Activated naive CD4-positive, alpha-beta T cell treated with anti-CD3 and anti-CD28 coated beads, Interleukin-2, amount 10 ng/mL, durations not matched to agents 7 days and 5 days (primary cell): ENCODE results near the gene BIRC3.
A peak's percentile ranks its signal among the peaks of the same experiment; 100 is the strongest.
"Not testable (repeated sequence)": the region's sequence is repeated elsewhere in the genome, so short reads cannot be mapped to it uniquely, and the experiment has no call there.

Source experiments
- CTCF ChIA-PET: fragments of 350-600 bp; sonication (Branson Sonifier 250); formaldehyde crosslinking; loops from one replicate; lab custom pipeline; 2021; ENCODE audit warnings: antibody characterized with exemption; lab: Charles Lee
- DNase-seq: peaks from one replicate; pipeline ENCODE4 v3.0.0-alpha.2; 2020
- H3K27ac Mint-ChIP-seq: one replicate; pipeline ENCODE4 v1.8.0; 2021; ENCODE audit warnings: mild to moderate bottlenecking, moderate library complexity, mixed read lengths
- H3K27me3 Mint-ChIP-seq: one replicate; pipeline ENCODE4 v1.8.0; 2021; ENCODE audit warnings: mild to moderate bottlenecking, mixed read lengths
- H3K36me3 Mint-ChIP-seq: one replicate; pipeline ENCODE4 v1.8.0; 2021; ENCODE audit warnings: mixed read lengths
- H3K4me1 Mint-ChIP-seq: one replicate; pipeline ENCODE4 v1.8.0; 2021; ENCODE audit warnings: mixed read lengths
- H3K4me3 Mint-ChIP-seq: one replicate; pipeline ENCODE4 v1.8.0; 2021; ENCODE audit warnings: mild to moderate bottlenecking, moderate library complexity, mixed read lengths
- H3K9me3 Mint-ChIP-seq: one replicate; pipeline ENCODE4 v1.8.0; 2021; ENCODE audit warnings: mixed read lengths

The BIRC3 gene

DNA sequence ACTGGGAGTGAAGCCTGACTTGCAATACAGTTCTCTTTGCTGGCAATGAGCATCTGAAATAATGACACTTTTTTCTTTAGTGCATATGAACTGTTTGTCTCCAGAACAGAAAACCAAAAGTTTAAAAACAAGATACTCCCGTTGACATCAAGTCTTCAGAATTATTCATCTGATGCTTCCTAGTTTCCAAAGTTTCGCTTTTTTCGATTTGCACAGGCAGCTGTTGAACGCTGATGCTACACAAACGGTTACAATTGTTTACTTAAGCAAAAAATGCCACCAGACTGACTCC is 29.1 kb downstream of the BIRC3 start:
- Mint-ChIP-seq H3K4me1 (peaks cover 43% of the 10 kb centered on the region), H3K4me3 (peak overlapping the region; percentile 98), H3K27me3 (no peaks in the 10 kb centered on the region), H3K36me3 (peaks cover 24% of the 10 kb centered on the region), H3K9me3 (no peaks in the 10 kb centered on the region), H3K27ac (peak overlapping the region; percentile 96)
- CTCF ChIA-PET: interaction anchor here (6.6 to 8.0 kb wide), 2 partner anchors 56 to 267 kb away, joined by 136 to 158 read pairs; no protein-coding TSS in a partner anchor
- no peak for DNase-seq

GRCh38 chr11:102346748-102347461 is 29.6 kb downstream of the BIRC3 start, which contains the start of gene BIRC2:
BIRC2 (plus strand) TSS chr11:102347214; CDS start chr11:102349855, 2,641 bp downstream.
- Mint-ChIP-seq H3K27me3 (no peaks in the 10 kb centered on the region), H3K4me1 (peaks cover 43% of the 10 kb centered on the region), H3K4me3 (peak within 1 kb of the TSS; percentile 98), H3K9me3 (no peaks in the 10 kb centered on the region), H3K36me3 (peaks cover 28% of the 10 kb centered on the region), H3K27ac (peak within 1 kb of the TSS; percentile 96)
- peak; percentile 95 for DNase-seq
- CTCF ChIA-PET: interaction anchor here (2.6 to 8.0 kb wide), 3 partner anchors 57 to 266 kb away, joined by 13 to 158 read pairs (median 136); no protein-coding TSS in a partner anchor

- CTCF ChIA-PET: interaction anchor here (1.1 to 2.6 kb wide), 3 partner anchors 13 to 264 kb away, joined by 3 to 13 read pairs (median 4); no protein-coding TSS in a partner anchor
- Mint-ChIP-seq H3K4me3 (peak overlapping the region; percentile 98), H3K27ac (peak overlapping the region; percentile 96), H3K4me1 (peaks cover 41% of the 10 kb centered on the region), H3K36me3 (peaks cover 32% of the 10 kb centered on the region), H3K9me3 (no peaks in the 10 kb centered on the region), H3K27me3 (no peaks in the 10 kb centered on the region)
- DNase-seq: peak; percentile 39
These were observed 30.4 kb downstream of the BIRC3 start for GRCh38 chr11:102347462-102348370.

DNA sequence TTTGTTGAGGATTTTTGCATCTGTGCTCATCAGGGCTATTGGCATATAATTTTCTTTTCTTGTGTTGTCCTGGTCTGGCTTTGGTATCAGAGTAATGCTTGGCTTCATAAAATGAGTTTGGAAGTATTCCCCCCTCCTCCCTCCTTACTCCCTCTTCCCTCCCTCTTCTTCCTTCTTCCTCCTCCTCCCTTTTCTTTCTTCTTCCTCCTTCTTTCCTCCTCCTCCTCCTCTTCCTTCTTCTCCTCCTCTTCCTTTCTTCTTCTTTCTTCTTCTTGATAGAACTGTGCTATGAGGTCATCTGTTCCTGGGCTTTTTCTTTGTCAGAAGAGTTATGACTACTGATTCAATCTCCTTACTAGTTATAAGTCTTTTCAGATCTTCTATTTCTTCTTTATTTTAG is 39.8 kb downstream of the BIRC3 start:
- Mint-ChIP-seq H3K27me3 (no peaks in the 10 kb centered on the region), H3K4me1 (peaks cover 52% of the 10 kb centered on the region), H3K4me3 (no peak overlapping the region), H3K9me3 (no peaks in the 10 kb centered on the region), H3K27ac (no peak overlapping the region), H3K36me3 (peaks cover 67% of the 10 kb centered on the region)
- CTCF ChIA-PET: no interaction called here
- no peak for DNase-seq

- Mint-ChIP-seq H3K27me3 (no peaks in the 10 kb centered on the region), H3K36me3 (peaks cover 73% of the 10 kb centered on the region), H3K9me3 (no peaks in the 10 kb centered on the region), H3K4me3 (no peak overlapping the region), H3K27ac (peak overlapping the region; percentile 29), H3K4me1 (peaks cover 61% of the 10 kb centered on the region)
- DNase-seq: no peak
- CTCF ChIA-PET: interaction anchor here (0.8 to 1.9 kb wide), 2 partner anchors 9 to 11 kb away, joined by 3 to 4 read pairs; no protein-coding TSS in a partner anchor
These were observed 42.1 kb downstream of the BIRC3 start for GRCh38 chr11:102359372-102359771.

GRCh38 chr11:102360681-102361080 is 43.4 kb downstream of the BIRC3 start:
- peaks cover 60% of the 10 kb centered on the region for H3K4me1 Mint-ChIP-seq
- CTCF ChIA-PET: interaction anchor here (0.6 to 2.6 kb wide), 9 partner anchors 12 to 252 kb away, joined by 3 to 20 read pairs (median 4); no protein-coding TSS in a partner anchor
- no peaks in the 10 kb centered on the region for H3K9me3 Mint-ChIP-seq
- H3K36me3 Mint-ChIP-seq: peaks cover 73% of the 10 kb centered on the region
- H3K27me3 Mint-ChIP-seq: no peaks in the 10 kb centered on the region
- peak overlapping the region; percentile 15 for H3K4me3 Mint-ChIP-seq
- peak overlapping the region; percentile 92 for H3K27ac Mint-ChIP-seq
- DNase-seq: peak; percentile 27

DNA sequence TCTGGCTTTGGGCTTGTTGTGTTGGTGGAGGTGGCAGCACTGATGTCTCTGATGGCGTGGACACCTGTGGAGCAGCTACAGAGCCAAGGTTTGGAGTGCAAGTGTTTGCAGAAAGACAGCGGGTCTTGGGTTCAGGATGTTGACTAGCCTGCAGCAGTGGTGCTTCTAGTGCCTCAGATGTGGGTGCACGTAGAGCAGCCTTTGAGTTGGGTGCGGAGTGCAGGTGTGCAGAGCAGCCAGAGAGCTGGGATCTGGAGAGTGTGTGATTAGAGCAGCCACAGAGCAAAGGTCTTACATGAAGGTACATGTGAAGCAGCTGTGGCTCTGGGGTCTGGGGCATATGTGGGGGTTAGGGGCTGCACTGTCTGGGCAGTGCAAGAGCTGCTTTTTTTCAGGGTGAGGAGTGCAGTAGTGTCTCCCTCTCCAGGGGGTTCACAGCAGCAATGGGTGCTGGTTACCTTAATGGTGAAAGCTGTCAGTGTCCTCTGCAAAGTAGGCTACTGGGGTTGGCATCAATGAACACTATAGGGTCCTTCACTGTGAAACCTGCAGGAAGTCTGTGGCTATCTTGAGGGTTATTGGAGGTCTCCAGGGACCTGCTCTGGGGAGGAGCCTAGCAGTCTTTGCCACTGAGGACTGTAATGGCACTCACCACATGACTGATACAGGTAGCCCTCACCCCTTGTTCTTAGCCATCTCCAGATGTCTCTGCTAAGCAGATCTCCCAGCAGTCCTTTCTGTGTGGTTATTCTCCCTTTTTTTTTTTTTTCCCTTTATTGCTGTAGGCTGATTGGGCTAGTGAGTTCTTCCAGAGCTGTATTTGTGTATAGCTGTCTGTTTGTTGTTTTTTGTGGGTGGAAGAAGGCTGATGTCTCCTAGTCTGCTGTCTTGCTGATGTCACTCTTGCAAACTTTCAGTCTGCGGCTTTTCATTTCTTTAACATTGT is 44.1 kb downstream of the BIRC3 start:
- Mint-ChIP-seq H3K4me1 (peaks cover 59% of the 10 kb centered on the region), H3K27me3 (no peaks in the 10 kb centered on the region), H3K27ac (peak overlapping the region; percentile 92), H3K4me3 (peak overlapping the region; percentile 16), H3K9me3 (no peaks in the 10 kb centered on the region), H3K36me3 (peaks cover 70% of the 10 kb centered on the region)
- CTCF ChIA-PET: interaction anchor here (0.6 to 2.6 kb wide), 11 partner anchors 13 to 579 kb away, joined by 3 to 20 read pairs (median 4); no protein-coding TSS in a partner anchor
- peak; percentile 79 for DNase-seq

GRCh38 chr11:102364991-102365390 is 47.7 kb downstream of the BIRC3 start:
- CTCF ChIA-PET: interaction anchor here (0.8 to 5.3 kb wide), 8 partner anchors 10 to 248 kb away, joined by 3 to 36 read pairs (median 4); no protein-coding TSS in a partner anchor

GRCh38 chr11:102367364-102367763 is 50.1 kb downstream of the BIRC3 start:
- Mint-ChIP-seq H3K9me3 (peaks cover 2% of the 10 kb centered on the region), H3K27me3 (no peaks in the 10 kb centered on the region), H3K36me3 (peaks cover 58% of the 10 kb centered on the region), H3K4me1 (peaks cover 36% of the 10 kb centered on the region), H3K27ac (peak overlapping the region; percentile 12), H3K4me3 (no peak overlapping the region)
- CTCF ChIA-PET: interaction anchor here (0.6 to 5.3 kb wide), 19 partner anchors 17 to 299 kb away, joined by 3 to 36 read pairs (median 5); no protein-coding TSS in a partner anchor
- DNase-seq: no peak

More at GRCh38 chr11:102364991-102365390, 47.7 kb downstream of the BIRC3 start:
- Mint-ChIP-seq H3K4me3 (no peak overlapping the region), H3K27me3 (no peaks in the 10 kb centered on the region), H3K36me3 (peaks cover 68% of the 10 kb centered on the region), H3K27ac (no peak overlapping the region), H3K9me3 (no peaks in the 10 kb centered on the region), H3K4me1 (peaks cover 52% of the 10 kb centered on the region)
- DNase-seq: no peak

DNA sequence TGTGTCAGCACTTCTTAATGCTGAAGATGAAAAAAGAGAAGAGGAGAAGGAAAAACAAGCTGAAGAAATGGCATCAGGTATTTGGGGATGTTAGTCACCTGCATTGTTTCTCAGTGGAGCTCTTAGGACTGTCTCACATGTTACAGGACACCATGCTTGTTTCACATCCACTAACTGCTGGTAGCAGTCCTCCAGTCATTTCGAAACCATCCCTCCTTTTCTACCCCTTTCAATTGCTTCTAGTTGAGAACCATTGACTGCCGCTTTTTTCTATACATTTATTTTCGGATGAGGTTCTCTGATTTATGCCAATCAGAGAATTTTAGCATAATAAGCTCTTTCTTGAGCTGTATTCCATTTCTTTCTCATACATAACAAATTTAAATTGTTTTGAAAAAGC is 51.2 kb downstream of the BIRC3 start:
- peaks cover 32% of the 10 kb centered on the region for H3K4me1 Mint-ChIP-seq
- H3K36me3 Mint-ChIP-seq: peaks cover 54% of the 10 kb centered on the region
- peaks cover 2% of the 10 kb centered on the region for H3K9me3 Mint-ChIP-seq
- H3K27ac Mint-ChIP-seq: peak overlapping the region; percentile 19
- CTCF ChIA-PET: interaction anchor here (0.8 to 5.3 kb wide), 7 partner anchors 9 to 245 kb away, joined by 3 to 36 read pairs (median 3); no protein-coding TSS in a partner anchor
- H3K27me3 Mint-ChIP-seq: no peaks in the 10 kb centered on the region
- no peak overlapping the region for H3K4me3 Mint-ChIP-seq
- no peak for DNase-seq

DNA sequence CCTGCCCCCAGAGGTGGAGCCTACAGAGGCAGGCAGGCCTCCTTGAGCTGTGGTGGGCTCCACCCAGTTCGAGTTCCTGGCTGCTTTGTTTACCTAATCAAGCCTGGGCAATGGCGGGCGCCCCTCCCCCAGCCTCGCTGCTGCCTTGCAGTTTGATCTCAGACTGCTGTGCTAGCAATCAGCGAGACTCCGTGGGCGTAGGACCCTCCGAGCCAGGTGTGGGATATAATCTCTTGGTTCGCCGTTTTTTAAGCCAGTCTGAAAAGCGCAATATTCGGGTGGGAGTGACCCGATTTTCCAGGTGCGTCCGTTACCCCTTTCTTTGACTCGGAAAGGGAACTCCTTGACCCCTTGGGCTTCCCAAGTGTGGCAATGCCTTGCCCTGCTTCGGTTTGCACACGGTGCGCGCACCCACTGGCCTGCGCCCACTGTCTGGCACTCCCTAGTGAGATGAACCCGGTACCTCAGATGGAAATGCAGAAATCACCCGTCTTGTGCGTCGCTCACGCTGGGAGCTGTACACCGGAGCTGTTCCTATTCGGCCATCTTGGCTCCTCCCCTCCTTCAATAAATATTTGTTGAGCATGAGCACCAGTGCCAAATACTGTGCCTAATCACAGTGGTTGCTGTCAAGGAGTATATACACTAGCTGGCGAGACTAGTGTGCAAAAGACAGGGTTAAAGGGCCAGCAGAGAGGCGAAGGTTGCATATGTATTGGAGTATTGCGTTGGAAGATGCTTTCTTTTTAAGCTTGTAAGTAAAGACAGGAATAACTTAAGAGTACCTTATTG is 57.5 kb downstream of the BIRC3 start:
- Mint-ChIP-seq H3K36me3 (peaks cover 45% of the 10 kb centered on the region), H3K27ac (peak overlapping the region; percentile 19), H3K4me1 (peaks cover 26% of the 10 kb centered on the region)
- not testable (repeated sequence) for H3K4me3 Mint-ChIP-seq, H3K9me3 Mint-ChIP-seq, H3K27me3 Mint-ChIP-seq
- DNase-seq: peak; percentile 37
- CTCF ChIA-PET: interaction anchor here (0.7 to 1.1 kb wide), 4 partner anchors 10 to 238 kb away, joined by 3 to 6 read pairs (median 3); no protein-coding TSS in a partner anchor

- CTCF ChIA-PET: interaction anchor here (0.7 to 1.1 kb wide), 3 partner anchors 11 to 237 kb away, joined by 3 to 6 read pairs (median 3); no protein-coding TSS in a partner anchor
- H3K4me3 Mint-ChIP-seq: no peak overlapping the region
- H3K27ac Mint-ChIP-seq: no peak overlapping the region
- H3K36me3 Mint-ChIP-seq: peaks cover 50% of the 10 kb centered on the region
- H3K9me3 Mint-ChIP-seq: peaks cover 2% of the 10 kb centered on the region
- no peaks in the 10 kb centered on the region for H3K27me3 Mint-ChIP-seq
- DNase-seq: no peak
- H3K4me1 Mint-ChIP-seq: peaks cover 26% of the 10 kb centered on the region
These were observed 58.6 kb downstream of the BIRC3 start for GRCh38 chr11:102375720-102376399.
